Stimulated activated CD8-positive, alpha-beta memory T cell treated with anti-CD3 and anti-CD28 coated beads, Interleukin-4, amount 100 ng/mL, for 4 hours (primary cell): ENCODE measurements around the gene MTARC1.

Experiments used
- DNase-seq, 2 donors: peaks; one replicate each; pipeline ENCODE4 v3.0.0-alpha.2; 2020; ENCODE audit warnings: low read depth in 2 of 2, low spot score in 1 of 2

The MTARC1 gene

GRCh38 chr1:220827445-220828178 is 40.9 kb downstream of the MTARC1 start:
- DNase-seq, result no peak

- no peak for DNase-seq
Measured at GRCh38 chr1:220828179-220828490, 41.4 kb downstream of the MTARC1 start.

GRCh38 chr1:220828950-220829586 is 42.4 kb downstream of the MTARC1 start:
- no peak for DNase-seq

- DNase-seq, result no peak
Measured at GRCh38 chr1:220833436-220833835, 46.7 kb downstream of the MTARC1 start.

DNA sequence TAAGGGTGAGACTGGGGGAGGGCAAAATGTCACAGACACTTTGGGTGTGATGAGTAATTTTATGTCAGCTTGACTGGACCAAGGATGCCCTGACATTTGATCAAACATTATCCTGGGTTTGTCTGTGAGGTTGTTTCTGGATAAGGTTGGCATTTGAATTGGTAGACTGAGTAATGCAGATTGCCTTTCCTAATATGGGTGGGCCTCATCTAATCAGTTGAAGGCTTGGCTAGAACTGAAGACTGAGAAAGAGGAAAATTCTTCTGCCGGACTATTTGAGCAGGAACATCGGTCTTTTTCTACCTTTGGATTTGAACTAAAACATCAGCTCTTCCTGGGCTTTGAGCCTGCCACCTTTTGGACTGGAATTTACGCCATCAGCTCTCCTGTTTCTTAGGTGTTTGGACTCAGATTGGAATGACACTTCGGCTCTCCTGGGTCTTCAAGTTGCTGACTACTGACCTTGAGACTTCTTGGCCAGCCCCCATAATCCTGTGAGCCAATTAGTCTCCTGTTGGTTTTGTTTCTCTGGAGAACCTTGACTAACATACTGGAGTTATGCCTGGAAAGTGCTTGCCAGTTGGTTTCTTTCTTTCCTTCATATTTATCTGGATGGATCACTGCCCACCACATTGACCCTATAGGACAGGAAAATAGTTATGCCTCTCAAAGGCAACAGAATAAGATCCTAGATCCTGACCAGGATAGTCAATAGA is 47.6 kb downstream of the MTARC1 start:
- DNase-seq, result no peak
